ENCODE measurements around the gene DNAI7. TPM values are rescaled to one million over a fixed set of nuclear protein-coding genes. Genes with fewer than 3 reads are reported as not detected.

The DNAI7 gene
- total RNA-seq = 2.3 TPM
- long read RNA-seq = 0 reads

DNA sequence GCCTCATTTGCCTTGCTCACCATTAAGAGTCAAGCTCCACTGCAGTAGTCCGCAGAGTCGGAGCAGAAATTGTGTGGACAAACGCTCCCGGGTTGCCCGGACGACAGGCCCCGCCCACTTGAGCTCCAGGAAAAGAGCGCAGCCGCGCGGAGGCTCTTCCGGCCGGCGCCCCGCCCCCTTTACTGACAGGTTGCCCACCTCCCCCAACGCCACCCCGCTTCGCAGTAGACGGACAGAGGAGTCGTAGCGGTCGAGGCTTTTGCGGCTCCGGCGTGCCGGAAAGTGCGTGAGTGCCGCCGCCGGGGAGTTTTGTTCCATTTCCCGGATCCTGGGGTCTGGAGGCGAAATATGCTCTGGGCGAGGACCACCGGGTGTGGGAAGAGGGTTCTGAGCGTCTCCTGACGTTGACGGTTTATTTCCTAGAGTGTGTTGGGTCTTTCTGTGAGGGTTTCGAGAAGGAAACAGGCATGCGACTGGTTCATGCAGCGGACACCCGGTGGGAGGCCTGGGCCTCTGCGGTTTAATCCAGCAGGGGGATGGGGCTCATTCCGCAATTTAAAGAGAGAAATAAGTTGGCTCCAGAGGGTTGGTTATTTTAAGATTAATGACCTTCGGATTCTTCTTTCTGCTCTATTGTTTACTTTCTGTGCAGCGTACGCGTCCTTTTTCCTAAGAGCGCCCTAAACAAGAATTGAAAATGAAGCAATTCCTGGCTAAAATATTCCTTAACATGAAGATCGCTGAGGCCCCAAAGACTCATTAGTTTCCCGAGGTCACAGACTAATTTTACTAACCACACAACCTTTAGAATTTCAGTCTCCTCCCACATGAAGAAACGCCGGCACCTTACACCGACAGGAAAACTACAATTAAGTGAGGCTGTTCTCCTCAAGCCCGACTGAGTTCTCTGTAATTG lies at the start of gene DNAI7, which contains the start of gene ETFRF1:
Gene DNAI7 (minus strand): TSS at position 105 of the 916 bp plus-strand sequence. CDS start 82 bp downstream, at position 23.
Gene ETFRF1 (plus strand): TSS at position 182 of the 916 bp plus-strand sequence. CDS start 8,720 bp downstream, outside the sequence.
- ATAC-seq (peak; percentile 99), DNase-seq (ENCODE audit: missing footprints) (peak; percentile 99)
- intact Hi-C loops (cut with DNase I) = loop anchor here (2.0 kb wide), 1 partner anchor 55 kb away; the partner anchor contains the start of gene KRAS

- intact Hi-C loops (cut with DNase I) = no loop called here
- ATAC-seq = no peak
- DNase-seq (ENCODE audit: missing footprints) = no peak
Measured at GRCh38 chr12:25243680-25243990, 48.7 kb upstream of the DNAI7 start.

GRCh38 chr12:25242981-25243679 lies 48.2 kb upstream of the DNAI7 start:
- intact Hi-C loops (cut with DNase I) = no loop called here
- DNase-seq (ENCODE audit: missing footprints) (no peak), ATAC-seq (no peak)

DNA sequence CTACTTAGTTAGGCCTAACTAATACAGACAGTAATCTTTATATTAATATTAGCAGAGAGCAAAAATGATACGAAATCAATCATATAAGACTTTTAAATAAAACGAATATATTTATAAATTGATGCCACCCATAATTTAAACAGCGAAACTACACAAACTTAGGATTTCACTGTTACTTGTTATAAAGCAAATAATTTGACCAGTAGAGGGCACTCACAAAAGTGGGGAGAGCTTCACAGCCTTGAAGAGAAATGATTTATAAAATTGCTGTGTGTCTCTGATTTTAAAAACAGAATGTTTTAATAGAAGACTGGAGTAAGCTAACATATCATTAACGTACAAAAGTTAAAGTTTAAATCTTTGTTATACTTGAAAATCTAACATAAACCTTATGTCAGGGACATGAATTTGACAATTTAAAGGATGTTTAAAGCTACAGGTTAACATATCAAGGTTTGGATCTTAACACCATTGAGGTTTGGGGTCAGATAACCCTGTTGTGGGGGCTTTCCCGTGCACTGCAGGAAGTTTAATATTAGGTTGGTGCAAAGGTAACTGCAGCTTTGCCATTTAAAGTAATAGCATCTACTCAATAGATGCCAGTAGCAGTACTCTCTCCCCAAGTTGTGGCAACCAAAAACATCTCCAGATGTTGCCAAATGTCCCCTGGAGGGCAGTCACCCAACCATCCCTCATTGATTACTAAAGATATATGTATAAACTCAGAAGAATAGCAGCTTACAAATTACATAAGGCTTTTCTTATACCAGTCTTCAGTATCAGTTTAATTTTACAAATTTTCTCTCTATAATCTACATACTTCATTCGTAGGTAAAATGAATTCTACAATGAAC lies 46.4 kb upstream of the DNAI7 start:
- ATAC-seq (no peak), DNase-seq (ENCODE audit: missing footprints) (no peak)
- intact Hi-C loops (cut with DNase I) = no loop called here

GRCh38 chr12:25236626-25237025 lies 41.7 kb upstream of the DNAI7 start:
- intact Hi-C loops (cut with DNase I) = no loop called here
- ATAC-seq = no peak
- DNase-seq (ENCODE audit: missing footprints) = no peak

DNA sequence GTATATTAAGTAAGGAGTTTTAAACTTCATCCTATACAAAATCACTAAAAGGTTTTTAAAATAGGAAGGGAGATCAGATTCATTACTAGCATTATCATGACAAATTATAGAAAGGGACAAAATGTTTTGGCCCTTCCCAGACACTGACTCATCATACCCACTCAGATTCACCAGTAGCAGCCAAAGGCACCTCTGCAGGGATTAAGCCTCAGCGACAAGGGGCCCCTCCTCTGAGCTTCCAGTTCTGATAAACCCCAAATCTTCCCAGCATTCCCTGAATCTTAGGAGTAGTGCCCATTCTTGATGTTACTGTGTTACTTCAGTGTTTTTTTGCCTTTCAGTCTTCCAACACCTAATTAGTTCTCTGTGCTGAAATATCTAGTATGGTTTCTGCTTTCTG lies 41.2 kb upstream of the DNAI7 start:
- ATAC-seq = peak; percentile 69
- intact Hi-C loops (cut with DNase I) = no loop called here
- no peak for DNase-seq (ENCODE audit: missing footprints)

- intact Hi-C loops (cut with DNase I) = no loop called here
- DNase-seq (ENCODE audit: missing footprints) = no peak
- ATAC-seq = no peak
Measured at GRCh38 chr12:25213338-25213737, 18.4 kb upstream of the DNAI7 start.

DNA sequence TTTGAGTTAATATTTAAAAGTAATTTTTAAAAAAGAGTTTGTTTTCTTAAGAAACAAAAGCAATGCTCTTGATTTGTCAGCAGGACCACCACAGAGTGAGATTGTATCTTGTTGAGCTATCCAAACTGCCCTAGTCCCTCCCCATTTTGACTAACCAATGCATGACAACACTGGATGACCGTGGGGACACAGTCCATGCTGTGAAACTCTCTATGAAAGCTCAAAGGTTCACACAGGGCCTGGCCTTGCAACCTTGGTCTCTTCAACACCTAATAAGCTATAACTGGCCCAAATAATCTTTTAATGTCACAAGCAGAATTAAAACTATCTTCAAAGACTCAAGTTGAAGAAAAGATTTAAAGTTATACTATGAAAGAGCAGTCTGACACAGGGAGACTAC lies 13.6 kb upstream of the DNAI7 start:
- ATAC-seq (no peak), DNase-seq (ENCODE audit: missing footprints) (no peak)
- intact Hi-C loops (cut with DNase I) = no loop called here

GRCh38 chr12:25207846-25208245 lies 12.9 kb upstream of the DNAI7 start:
- DNase-seq (ENCODE audit: missing footprints) = no peak
- ATAC-seq = no peak
- intact Hi-C loops (cut with DNase I) = no loop called here

DNA sequence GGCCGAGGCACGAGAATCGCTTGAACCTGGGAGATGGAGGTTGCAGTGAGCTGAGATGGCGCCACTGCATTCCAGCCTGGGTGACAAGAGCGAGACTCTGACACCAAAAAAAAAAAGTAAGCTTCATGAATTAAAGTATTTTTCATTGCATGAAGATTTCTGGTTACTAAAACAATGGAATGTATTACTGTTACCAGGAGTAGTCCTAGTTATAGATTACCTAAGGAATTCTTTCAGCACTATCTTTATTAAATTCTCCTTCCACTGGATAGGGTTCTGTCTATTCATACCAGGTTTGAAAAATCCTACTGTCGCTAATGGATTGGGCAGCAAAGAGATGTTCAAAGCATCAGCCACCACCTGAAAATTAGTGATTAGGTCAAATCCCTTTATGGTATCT lies 12.5 kb upstream of the DNAI7 start:
- DNase-seq (ENCODE audit: missing footprints) = no peak
- no peak for ATAC-seq
- intact Hi-C loops (cut with DNase I) = no loop called here

GRCh38 chr12:25202137-25202536 lies 7.2 kb upstream of the DNAI7 start:
- ATAC-seq (no peak), DNase-seq (ENCODE audit: missing footprints) (no peak)
- intact Hi-C loops (cut with DNase I) = no loop called here

- DNase-seq (ENCODE audit: missing footprints) (no peak), ATAC-seq (no peak)
- intact Hi-C loops (cut with DNase I) = no loop called here
Measured at GRCh38 chr12:25200703-25201102, 5.7 kb upstream of the DNAI7 start.

- ATAC-seq = no peak
- intact Hi-C loops (cut with DNase I) = no loop called here
- no peak for DNase-seq (ENCODE audit: missing footprints)
Measured at GRCh38 chr12:25197608-25198007, 2.6 kb upstream of the DNAI7 start.

- no peak for DNase-seq (ENCODE audit: missing footprints)
- intact Hi-C loops (cut with DNase I) = loop anchor here (2.0 kb wide), 1 partner anchor 56 kb away; the partner anchor contains the start of gene KRAS
- no peak for ATAC-seq
Measured at GRCh38 chr12:25194722-25195055, 271 bp downstream of the DNAI7 start.

DNA sequence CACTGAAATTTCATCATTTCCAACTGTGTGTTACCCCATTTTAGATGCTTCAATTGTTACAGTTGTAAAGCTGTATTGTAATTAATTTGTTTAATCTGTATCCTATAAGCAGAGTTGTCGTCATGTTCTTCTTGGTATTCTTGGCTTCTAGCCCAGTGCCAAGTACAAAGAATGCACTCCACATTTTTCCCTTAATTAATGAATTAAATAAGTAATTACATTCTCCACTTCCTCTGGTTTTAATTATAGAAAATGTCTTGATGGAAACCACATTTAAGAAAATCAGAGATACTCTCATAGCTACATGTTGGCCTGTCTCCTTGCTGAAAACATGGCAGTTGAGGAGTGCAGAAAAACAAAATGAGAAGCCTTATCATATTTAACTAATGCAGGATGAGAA lies 746 bp downstream of the DNAI7 start:
- intact Hi-C loops (cut with DNase I) = loop anchor here (2.0 kb wide), 1 partner anchor 57 kb away; the partner anchor contains the start of gene KRAS
- DNase-seq (ENCODE audit: missing footprints) (no peak), ATAC-seq (no peak)

DNA sequence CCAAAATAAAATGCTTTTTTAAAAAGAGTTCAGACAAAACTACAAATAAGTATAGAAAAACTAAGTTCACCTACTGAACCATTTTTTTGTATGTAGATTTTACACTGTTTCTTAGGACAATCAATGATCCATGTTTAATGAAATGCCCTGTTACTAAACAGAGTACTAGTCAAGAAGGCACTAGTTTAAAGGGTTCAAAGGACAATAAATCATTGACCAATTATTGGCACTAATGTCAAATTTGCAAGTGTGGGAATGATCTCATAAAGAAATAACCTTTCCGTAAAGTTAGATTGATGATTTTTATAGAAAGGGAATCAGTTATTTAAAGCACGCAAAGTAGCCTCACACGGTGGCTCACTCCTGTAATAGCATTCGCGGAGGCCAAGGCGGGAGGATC lies 4.2 kb downstream of the DNAI7 start:
- intact Hi-C loops (cut with DNase I) = no loop called here
- DNase-seq (ENCODE audit: missing footprints) (no peak), ATAC-seq (no peak)

GRCh38 chr12:25189656-25190055 lies 5.3 kb downstream of the DNAI7 start:
- no peak for DNase-seq (ENCODE audit: missing footprints)
- intact Hi-C loops (cut with DNase I) = no loop called here
- ATAC-seq = no peak

GRCh38 chr12:25187781-25188180 lies 7.2 kb downstream of the DNAI7 start:
- intact Hi-C loops (cut with DNase I) = no loop called here
- DNase-seq (ENCODE audit: missing footprints) = no peak
- ATAC-seq = no peak

DNA sequence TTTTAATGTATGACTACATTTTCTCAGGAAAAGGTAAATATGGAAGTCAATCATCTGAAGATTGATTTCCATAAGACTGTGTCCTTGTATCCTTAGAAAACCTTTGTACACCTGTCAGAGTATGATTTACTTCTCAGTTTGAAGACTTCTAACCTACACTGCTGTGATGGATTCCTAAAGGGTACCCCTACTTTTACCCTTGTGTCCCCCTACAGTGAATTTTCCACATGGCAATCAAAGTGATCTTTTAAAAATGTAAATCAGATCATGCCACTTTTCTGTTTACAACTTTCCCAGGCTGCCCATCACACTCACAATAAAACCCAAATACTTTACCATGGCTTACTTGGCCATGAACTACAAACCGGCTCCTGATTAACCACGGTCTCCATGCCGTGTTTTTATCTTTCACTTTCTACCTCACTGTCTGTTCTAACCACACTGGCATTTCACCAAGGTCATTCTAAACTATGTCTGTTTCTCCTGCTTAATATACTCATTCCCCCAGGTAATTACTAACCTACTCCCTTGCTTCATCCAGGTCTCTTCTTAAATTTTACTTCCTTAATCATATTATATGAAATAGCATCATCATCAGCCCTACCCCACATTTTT lies 8.1 kb downstream of the DNAI7 start:
- intact Hi-C loops (cut with DNase I) = no loop called here
- DNase-seq (ENCODE audit: missing footprints) = no peak
- ATAC-seq = no peak
